GM19099 (cell line): ENCODE measurements around the gene SLC7A10.

Experiments used
- POLR2A ChIP-seq: IDR thresholded peaks from 3 replicates; pipeline ENCODE4 v1.6.1; 2011; ENCODE audit warnings: low read depth; ENCODE audit not compliant: insufficient read length; ENCODE audit errors: extremely low read depth

SLC7A10 gene

DNA sequence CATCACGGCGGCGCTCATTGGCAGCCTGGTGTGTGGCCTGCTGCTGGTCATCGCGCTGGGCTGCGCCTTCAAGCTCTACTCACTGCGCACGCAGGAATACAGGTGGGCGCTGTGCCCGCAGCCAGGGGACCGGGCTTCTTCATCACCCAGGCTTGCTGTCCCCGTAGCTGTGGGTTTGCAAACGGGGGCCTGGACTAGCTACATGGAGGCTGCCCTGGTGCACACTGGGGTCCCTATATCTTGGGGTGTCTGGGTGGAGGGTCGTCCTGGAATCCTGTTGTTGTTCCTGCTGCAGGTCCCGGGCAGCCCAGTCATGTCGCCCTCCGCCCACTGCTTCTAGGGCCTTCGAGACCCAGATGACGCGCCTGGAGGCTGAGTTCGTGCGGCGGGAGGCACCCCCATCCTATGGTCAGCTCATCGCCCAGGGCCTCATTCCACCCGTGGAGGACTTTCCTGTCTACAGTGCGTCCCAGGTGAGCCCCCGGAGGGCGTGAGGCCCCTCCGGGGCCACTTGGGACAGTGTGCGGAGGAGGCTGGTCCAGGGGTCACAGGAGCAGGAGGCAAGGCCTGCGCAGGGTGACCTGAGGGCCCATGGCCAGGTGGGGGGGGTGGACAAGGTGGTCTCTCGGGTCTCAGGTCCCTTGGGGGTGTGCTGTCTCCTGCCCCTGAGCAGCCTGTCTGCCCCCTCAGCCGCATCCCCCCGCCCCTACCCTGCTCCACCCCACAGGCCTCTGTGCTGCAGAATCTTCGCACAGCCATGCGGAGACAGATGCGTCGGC lies 19.2 kb downstream of the SLC7A10 start:
- no peak for TF ChIP-seq POLR2A

DNA sequence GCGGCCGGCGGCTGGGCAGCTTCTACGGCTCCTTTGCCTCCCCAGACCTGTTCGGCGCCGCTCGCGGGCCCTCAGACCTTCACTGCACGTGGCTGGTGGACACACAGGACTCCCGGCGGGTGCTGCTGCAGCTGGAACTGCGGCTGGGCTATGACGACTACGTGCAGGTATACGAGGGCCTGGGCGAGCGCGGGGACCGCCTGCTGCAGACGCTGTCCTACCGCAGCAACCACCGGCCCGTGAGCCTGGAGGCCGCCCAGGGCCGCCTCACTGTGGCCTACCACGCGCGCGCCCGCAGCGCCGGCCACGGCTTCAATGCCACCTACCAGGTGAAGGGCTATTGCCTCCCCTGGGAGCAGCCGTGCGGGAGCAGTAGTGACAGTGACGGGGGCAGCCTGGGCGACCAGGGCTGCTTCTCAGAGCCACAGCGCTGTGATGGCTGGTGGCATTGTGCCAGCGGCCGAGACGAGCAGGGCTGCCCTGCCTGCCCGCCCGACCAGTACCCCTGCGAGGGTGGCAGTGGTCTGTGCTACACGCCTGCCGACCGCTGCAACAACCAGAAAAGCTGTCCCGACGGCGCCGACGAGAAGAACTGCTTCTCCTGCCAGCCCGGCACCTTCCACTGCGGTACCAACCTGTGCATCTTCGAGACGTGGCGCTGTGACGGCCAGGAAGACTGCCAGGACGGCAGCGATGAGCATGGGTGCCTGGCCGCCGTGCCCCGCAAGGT lies 20.0 kb downstream of the SLC7A10 start:
- TF ChIP-seq POLR2A: no peak

DNA sequence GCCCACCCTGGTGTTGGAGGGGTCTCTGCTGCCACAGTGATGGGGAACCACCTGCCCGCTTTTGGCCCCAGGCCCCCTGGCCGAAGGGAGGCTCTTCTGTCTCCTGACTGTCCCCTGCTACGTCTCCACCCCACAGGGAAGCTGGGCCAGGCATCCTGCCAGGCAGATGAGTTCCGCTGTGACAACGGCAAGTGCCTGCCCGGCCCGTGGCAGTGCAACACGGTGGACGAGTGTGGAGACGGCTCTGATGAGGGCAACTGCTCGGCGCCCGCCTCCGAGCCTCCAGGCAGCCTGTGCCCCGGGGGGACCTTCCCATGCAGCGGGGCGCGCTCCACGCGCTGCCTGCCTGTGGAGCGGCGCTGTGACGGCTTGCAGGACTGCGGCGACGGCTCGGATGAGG lies 20.5 kb downstream of the SLC7A10 start:
- no peak for TF ChIP-seq POLR2A

DNA sequence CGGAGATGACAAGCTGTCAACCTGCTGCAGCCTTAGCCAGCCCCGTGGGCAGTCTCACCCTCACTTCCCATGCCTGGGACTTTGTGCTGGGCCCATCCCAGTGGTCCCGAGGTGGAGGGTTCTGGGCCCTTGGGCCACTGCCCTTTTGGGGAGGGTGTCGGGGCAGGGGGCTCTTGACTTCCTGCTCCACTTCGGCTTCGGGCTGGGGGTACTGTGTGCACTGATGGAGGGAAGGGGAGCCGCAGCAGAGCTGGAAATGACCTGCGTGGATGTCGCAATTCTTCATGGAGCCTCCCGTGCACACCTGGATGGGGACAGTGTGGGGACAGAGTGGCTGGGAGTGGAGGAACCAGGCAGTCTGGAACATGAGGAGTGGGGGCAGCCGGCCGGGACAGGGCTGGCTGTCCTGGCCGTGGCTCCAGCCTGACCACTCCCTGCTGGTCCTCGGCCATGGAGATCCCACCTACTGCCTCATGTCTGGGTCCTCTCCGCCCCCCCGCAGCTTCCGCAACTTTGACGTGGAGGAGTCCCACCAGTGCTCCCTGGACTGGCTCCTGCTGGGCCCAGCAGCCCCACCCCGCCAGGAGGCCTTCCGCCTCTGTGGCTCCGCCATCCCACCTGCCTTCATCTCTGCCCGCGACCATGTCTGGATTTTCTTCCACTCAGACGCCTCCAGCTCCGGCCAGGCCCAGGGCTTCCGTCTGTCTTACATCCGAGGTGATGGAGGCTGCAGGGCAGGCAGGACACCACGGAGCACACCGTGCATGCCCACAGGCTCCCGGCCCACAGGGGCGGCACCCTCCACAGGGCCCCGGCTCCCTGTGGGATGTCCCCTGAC lies 21.3 kb downstream of the SLC7A10 start:
- TF ChIP-seq POLR2A: no peak

DNA sequence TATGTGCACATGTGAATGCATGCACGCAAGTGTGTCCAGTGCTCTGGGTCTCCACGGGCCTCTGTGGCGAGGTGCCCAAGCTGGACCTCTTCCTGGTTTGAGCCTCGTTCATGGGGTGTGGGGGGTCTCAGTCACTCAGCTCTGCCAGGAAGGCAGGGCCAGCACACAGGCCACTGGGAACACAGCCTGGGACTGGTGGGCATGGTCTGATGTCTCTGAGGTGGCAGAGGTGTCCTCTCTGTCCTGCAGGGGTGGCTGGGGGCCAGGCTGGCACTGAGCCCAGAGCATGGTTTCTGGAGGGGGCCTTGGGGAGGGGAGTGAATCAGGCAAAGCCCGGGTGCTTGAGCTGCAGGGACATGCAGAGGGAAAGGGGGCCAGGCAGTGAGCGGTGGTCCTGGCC lies 22.1 kb downstream of the SLC7A10 start:
- TF ChIP-seq POLR2A: no peak

DNA sequence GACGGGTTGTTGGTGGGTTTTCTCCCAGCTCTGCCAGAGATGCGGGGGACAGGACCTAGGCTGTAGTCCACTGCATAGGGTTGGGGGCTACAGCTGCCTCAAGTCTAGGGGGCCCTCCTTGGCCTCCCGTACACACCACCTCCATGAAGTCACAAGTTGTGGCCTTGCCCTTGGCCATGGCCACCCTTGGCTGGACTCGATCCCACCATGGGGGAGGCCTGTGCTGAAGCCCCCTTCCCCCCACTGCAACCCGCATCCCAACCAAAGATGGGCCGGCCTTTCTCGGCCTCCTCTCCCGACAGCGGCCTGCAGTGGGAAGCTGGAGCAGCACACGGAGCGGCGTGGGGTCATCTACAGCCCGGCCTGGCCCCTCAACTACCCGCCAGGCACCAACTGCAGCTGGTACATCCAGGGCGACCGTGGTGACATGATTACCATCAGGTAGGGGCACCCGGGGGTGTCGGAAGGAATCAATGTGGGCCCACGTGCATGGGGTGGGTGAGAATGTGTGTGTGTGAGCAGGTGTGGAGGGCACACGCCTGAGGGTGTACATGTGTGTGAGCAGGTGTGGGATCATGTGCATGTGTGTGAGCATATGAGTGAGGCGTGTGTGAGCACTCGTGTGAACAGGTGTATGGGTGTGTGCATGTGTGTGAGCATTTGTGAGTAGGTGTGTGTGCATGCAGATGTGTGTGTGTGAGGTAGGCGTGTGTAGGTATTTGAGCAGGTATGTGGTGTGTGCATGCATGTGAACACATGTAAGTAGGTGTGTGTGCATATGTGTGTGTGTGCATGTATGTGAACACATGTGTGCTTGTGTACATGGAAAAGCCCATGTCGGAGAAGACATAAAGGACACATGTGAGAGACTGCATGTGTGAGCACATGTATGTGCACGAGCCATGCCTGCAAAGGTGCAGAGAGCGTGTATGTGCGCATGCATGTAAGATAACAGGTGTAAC lies 22.8 kb downstream of the SLC7A10 start:
- TF ChIP-seq POLR2A: no peak

DNA sequence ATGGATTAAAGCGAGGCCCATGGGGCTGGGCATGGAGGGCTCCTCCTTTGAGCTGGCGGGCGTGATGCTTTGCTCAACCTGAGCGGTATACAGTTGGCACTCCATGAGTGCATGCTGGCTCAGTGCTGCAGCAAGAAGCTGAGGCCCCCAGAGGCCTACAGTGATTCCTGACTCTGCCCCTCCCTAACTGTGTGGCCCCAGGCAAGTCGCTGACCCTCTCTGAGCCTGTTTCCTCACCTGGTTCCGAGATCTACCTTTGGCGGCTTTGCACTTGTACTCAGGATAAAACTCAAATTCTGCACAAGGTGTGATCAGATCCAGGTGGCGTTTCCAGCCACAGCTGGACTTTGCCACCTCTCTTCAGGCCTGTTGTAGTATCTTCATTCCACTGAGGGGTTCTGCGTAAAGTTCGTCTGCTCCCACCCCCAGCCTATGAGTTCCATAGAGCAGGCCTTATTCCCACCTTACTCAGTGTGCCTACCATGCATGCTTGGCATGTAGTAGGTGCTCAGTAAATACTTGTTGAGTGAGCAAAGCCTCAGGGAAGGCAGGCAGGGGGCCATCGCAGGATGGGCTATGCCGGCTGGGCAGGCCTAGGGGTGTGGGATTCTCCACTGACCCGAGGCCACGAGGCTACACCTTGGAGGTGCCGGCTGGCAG lies 23.6 kb downstream of the SLC7A10 start:
- no peak for TF ChIP-seq POLR2A

DNA sequence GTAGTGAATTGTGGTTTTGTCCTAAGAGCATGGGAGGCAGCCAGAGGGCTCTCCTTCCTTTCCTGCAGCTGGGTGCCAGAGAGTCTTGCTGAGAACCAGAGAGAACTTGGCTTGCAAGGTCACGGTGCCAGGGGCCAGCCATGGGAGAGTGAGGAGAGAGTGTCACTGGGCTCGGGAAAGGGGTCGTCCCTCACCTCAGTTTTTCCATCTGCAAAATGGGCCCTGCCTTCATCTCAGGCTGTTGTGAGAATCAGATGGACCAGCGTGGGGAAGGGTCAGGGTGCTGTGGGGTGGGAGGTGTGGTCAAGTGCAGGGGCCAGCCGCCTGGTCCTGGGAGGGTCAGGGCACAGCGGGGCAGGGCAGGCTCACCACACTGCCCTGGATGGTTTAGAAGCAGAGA lies 24.2 kb downstream of the SLC7A10 start:
- TF ChIP-seq POLR2A: no peak

DNA sequence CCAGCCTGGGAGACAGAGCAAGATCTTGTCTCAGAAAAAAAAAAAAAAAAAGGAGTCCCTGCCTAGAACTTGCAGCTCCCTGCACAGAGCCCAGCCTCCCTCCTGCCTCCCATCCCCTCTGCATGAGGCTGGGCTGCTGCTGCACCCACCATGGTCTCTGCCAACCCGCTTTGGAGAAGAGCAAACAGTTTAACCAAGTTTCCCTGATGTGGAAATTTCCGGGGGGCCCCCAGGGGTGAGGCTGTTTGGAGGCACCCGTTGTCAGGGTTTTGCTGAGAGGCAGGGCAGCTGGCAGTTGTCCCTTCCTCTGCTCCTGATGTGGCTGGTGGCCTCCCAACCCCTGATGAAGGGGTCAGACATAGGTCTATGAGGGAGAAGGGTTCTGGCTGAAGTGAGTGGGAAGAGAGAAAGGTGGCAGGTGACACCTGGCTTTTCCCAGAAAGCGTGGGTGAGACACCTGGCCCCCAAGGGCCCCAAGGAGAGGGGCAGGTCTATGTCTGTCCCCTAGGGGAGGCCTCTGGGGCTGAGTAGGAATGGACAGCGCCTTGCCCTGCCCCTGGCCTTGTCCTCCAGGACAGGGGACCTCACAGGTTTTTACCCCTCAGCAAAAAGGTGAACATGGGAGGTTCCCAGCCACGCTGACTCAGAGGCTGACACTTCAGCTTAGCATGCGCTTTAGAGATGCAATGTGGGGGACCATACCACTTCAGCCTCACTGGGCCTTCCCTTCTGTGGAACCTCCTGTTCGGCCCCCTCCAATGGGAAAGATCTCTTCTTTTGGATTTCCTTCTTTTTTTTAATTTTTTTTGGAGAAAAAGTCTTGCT lies 26.0 kb downstream of the SLC7A10 start:
- TF ChIP-seq POLR2A: no peak

DNA sequence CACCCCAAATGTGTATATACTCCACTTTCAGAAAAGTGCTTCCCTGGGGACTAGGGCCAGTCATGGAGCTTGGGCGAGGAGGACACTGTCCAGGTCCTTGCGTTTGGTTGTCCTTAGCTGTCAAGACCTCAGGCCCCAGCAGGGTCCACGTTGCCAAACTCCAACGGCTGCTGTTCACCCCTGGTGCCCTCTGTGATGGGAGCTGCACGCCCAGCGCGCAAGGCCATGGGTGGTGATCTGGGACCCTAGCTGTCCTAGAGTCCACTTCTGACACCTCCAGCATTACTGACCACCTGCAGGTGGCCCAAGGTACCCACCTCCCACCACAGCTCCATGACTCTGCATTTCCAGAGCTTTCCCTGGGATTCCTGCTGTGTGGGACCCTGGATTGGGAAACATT lies 27.5 kb downstream of the SLC7A10 start:
- TF ChIP-seq POLR2A: no peak

DNA sequence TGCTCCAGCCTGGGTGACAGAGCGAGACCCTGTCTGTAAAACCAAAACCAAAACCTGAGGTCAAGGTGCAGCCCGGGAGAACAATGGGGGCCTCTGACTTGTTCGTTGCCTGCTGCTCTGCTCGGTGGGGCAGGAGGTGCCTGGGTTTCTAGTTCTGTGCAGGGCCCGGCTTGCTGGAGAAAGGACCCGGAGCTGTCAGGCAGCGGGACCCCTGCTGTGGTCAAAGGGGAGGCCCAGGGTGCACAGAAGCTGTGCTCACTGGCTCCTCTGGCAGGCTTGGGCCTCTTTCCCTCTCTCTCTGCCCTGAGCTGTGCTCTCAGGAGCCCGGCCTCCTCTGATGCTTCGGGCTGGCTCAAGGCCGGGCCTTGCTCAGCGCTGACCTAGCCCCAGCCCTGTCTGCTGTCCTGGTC lies 28.1 kb downstream of the SLC7A10 start:
- no peak for TF ChIP-seq POLR2A

DNA sequence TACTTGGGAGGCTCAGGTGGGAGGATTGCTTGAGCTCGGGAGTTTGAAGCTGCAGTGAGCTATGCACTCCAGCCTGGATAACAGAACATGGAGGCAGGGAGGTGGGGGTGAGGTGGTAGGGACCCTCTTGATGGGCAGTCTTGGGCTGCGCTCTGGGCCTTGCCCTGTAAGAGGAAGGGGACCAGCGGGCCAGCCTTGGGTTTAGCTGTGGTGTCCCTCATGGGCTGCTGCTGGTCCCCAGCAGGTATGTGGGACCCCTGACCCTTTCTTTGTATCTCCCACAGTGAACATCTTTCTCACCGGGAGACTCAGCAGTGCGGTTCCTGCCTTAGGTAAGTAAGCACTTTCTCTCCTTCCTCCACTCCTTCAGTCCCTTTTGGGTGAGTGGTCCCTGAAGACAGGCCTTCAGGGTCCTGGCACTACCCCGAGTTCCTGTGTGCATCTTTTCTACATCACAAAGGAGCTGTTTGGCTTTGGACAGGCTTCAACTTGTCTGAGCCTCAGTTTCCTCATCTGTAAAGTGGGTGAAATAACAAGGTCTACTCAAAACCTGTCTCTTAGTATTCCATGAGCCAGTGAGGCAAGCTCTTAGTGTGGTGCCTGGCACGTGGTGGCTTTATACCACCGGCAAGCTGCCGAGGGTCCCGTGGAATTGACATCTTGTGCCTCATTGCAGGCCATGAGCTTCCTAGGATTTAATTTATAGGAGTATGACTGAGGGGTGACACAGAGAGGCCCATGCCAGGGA lies 29.0 kb downstream of the SLC7A10 start:
- no peak for TF ChIP-seq POLR2A
